Keratinocyte (primary cell): Measurements from ENCODE around the gene HOXD11. TPM values are rescaled to one million over a fixed set of nuclear protein-coding genes. Genes with fewer than 3 reads are reported as not detected.
A peak's percentile ranks its signal among the peaks of the same experiment; 100 is the strongest.

Experiments
- DNase-seq: peaks from one replicate; pipeline ENCODE4 v3.0.0-alpha.2; 2011; ENCODE audit warnings: low read depth, missing footprints, low spot score
- FAIRE-seq: peaks from 2 replicates; lab custom pipeline; 2011; peaks lifted over from hg19 to GRCh38; lab: Jason Lieb, UNC
- H2AFZ ChIP-seq: 2 replicates; pipeline ENCODE4 v1.6.0; 2012; ENCODE audit warnings: low read length, control low read depth, inconsistent platforms; ENCODE audit not compliant: control insufficient read depth
- H3K27ac ChIP-seq: 2 replicates; pipeline ENCODE4 v1.5.1; 2011; ENCODE audit warnings: low read length; ENCODE audit not compliant: control insufficient read depth, insufficient read depth
- H3K27me3 ChIP-seq: 3 replicates; pipeline ENCODE4 v1.6.0; 2011; ENCODE audit warnings: low read length; ENCODE audit not compliant: control insufficient read depth, insufficient read depth; ENCODE audit errors: extremely low read depth
- H3K36me3 ChIP-seq, 2 experiments: 2 replicates in 1 of 2; 3 replicates in 1 of 2; pipeline ENCODE4 v1.5.1; 2011; ENCODE audit warnings: low read length in 2 of 2, mild to moderate bottlenecking in 1 of 2; ENCODE audit not compliant: control insufficient read depth in 2 of 2, insufficient read depth in 2 of 2; ENCODE audit errors: extremely low read depth in 1 of 2
- H3K4me1 ChIP-seq: 3 replicates; pipeline ENCODE4 v1.5.1; 2011; ENCODE audit warnings: low read length; ENCODE audit not compliant: control insufficient read depth, insufficient read depth; ENCODE audit errors: extremely low read depth
- H3K4me2 ChIP-seq: 3 replicates; pipeline ENCODE4 v1.6.0; 2011; ENCODE audit warnings: low read depth, low read length; ENCODE audit not compliant: control insufficient read depth, insufficient read depth; ENCODE audit errors: extremely low read depth
- H3K4me3 ChIP-seq, 3 experiments: fragments of 200-600 bp in 1 of 3; sonication (generic) in 1 of 3; 2 replicates in 2 of 3; 3 replicates in 1 of 3; pipeline ENCODE4 v1.5.1; 2011 to 2016; ENCODE audit warnings: low read length in 3 of 3, mild to moderate bottlenecking in 3 of 3, control low read depth in 2 of 3, inconsistent platforms in 1 of 3, low read depth in 1 of 3, mixed read lengths in 1 of 3, mixed run types in 1 of 3, moderate library complexity in 1 of 3; ENCODE audit not compliant: control insufficient read depth in 2 of 3, insufficient read depth in 2 of 3; ENCODE audit errors: extremely low read depth in 1 of 3
- H3K79me2 ChIP-seq: 2 replicates; pipeline ENCODE4 v1.6.0; 2012; ENCODE audit warnings: low read length; ENCODE audit not compliant: control insufficient read depth, insufficient read depth
- H3K9ac ChIP-seq: 3 replicates; pipeline ENCODE4 v1.6.0; 2011; ENCODE audit warnings: low read length; ENCODE audit not compliant: control insufficient read depth, insufficient read depth; ENCODE audit errors: extremely low read depth
- H3K9me1 ChIP-seq: 3 replicates; pipeline ENCODE4 v1.6.0; 2011; ENCODE audit warnings: low read length; ENCODE audit not compliant: control insufficient read depth, insufficient read depth; ENCODE audit errors: extremely low read depth
- H3K9me3 ChIP-seq: 2 replicates; pipeline ENCODE4 v1.5.1; 2012; ENCODE audit warnings: low read depth, low read length; ENCODE audit not compliant: control insufficient read depth
- H4K20me1 ChIP-seq: 3 replicates; pipeline ENCODE4 v1.6.0; 2011; ENCODE audit warnings: low read length; ENCODE audit not compliant: control insufficient read depth, insufficient read depth; ENCODE audit errors: extremely low read depth
- EZH2 ChIP-seq: IDR thresholded peaks from one replicate; pipeline ENCODE4 v1.6.1; 2012; ENCODE audit warnings: inconsistent platforms, mild to moderate bottlenecking, low read length, moderate library complexity
- dilution Hi-C: fragments of 300-500 bp; cut with MboI; formaldehyde crosslinking; loops from one replicate; pipeline ENCODE4 v1.7.0; 2020; ENCODE audit warnings: low sequenced_read_pairs; ENCODE audit not compliant: extremely low pct_ligation_motif_present
- polyA plus RNA-seq, 5 experiments: library from polyadenylated mRNA; depleted of rRNA in 3 of 5; stranded (reverse) in 3 of 5; stranded (forward) in 1 of 5; unstranded in 1 of 5; fragments of >200 nt; gene quantifications; 1 replicate in 1 of 5; 2 replicates in 3 of 5; 3 replicates in 1 of 5; pipeline versions ENCODE4 v1.2.1 to v1.2.3, GENCODE V29; 2011 to 2012; ENCODE audit warnings: missing spikeins in 2 of 5, low read depth in 1 of 5, low replicate concordance in 1 of 5
- TF ChIP-seq, protein P1 (sequence below), 3 experiments: IDR thresholded peaks in 1 of 3; conservative IDR thresholded peaks in 1 of 3; optimal IDR thresholded peaks in 1 of 3; 2 replicates in 2 of 3; 3 replicates in 1 of 3; pipeline versions ENCODE3 to v1.5.1; 2011; ENCODE audit warnings: low read length in 3 of 3, mild to moderate bottlenecking in 3 of 3, moderate library complexity in 2 of 3, control low read depth in 1 of 3, inconsistent platforms in 1 of 3; ENCODE audit not compliant: insufficient read depth in 2 of 3; ENCODE audit errors: extremely low read depth in 1 of 3

The HOXD11 gene
- polyA plus RNA-seq, 1 donor (not counting 4 experiments of a cell fraction or from before 2014, with no cell fraction given), result not detected

DNA sequence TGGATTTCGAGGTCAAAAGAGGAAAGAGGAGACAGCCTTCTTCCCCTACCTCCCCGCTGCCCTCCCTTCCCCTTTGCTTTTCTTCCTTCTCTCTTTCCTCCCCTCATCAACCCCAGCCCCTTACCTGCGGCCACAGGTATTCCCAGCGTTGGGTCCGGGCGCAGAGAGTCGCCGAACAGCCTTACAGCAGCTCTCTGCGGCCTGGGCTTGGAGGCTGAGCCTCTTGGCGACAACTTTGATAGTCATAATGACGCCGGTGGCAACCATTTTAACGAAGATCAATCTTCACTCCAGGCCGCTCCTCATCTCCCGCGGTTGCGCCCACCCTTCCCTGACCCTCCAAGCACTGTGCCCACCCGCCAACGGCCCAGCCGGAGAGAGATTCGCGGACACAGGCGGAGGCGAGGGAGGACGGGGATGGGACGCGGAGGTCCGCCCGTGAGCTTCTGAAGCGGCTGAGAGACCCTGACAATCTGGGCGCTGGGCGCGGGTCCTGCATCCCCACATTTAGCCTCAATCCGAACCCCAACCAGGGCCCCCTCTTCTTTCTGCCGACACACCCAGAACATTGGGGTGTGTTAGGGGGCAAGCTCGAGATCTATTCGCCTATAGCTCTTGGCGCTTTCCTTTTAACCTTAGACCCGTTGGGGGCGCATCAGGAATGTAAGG is 21.8 kb upstream of the HOXD11 start:
- dilution Hi-C loops, result no loop called here
- Histone ChIP-seq H3K4me1 (no peaks in the 10 kb centered on the region), H3K27me3 (peaks cover 100% of the 10 kb centered on the region), H3K27ac (no peak overlapping the region), H3K36me3 (no peaks in the 10 kb centered on the region), H3K9ac (no peak overlapping the region), H3K9me3 (peaks cover 16% of the 10 kb centered on the region), H4K20me1 (no peaks in the 10 kb centered on the region), H2AFZ (no peak overlapping the region), H3K9me1 (no peaks in the 10 kb centered on the region), H3K79me2 (no peaks in the 10 kb centered on the region), H3K4me3 (no peak overlapping the region), H3K4me2 (no peak overlapping the region)
- FAIRE-seq, result no peak
- TF ChIP-seq, protein P1, sequence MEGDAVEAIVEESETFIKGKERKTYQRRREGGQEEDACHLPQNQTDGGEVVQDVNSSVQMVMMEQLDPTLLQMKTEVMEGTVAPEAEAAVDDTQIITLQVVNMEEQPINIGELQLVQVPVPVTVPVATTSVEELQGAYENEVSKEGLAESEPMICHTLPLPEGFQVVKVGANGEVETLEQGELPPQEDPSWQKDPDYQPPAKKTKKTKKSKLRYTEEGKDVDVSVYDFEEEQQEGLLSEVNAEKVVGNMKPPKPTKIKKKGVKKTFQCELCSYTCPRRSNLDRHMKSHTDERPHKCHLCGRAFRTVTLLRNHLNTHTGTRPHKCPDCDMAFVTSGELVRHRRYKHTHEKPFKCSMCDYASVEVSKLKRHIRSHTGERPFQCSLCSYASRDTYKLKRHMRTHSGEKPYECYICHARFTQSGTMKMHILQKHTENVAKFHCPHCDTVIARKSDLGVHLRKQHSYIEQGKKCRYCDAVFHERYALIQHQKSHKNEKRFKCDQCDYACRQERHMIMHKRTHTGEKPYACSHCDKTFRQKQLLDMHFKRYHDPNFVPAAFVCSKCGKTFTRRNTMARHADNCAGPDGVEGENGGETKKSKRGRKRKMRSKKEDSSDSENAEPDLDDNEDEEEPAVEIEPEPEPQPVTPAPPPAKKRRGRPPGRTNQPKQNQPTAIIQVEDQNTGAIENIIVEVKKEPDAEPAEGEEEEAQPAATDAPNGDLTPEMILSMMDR (optimal IDR thresholded peaks at IDR 0.05 in 1 of 3, IDR thresholded peaks at IDR 0.05 in 1 of 3, conservative IDR thresholded peaks at IDR 0.05 in 1 of 3; ENCODE audit: extremely low read depth in 1 of 3, insufficient read depth in 2 of 3, low read length in 3 of 3), result no peak
- peak; percentile 67 for TF ChIP-seq EZH2
- DNase-seq, result no peak

DNA sequence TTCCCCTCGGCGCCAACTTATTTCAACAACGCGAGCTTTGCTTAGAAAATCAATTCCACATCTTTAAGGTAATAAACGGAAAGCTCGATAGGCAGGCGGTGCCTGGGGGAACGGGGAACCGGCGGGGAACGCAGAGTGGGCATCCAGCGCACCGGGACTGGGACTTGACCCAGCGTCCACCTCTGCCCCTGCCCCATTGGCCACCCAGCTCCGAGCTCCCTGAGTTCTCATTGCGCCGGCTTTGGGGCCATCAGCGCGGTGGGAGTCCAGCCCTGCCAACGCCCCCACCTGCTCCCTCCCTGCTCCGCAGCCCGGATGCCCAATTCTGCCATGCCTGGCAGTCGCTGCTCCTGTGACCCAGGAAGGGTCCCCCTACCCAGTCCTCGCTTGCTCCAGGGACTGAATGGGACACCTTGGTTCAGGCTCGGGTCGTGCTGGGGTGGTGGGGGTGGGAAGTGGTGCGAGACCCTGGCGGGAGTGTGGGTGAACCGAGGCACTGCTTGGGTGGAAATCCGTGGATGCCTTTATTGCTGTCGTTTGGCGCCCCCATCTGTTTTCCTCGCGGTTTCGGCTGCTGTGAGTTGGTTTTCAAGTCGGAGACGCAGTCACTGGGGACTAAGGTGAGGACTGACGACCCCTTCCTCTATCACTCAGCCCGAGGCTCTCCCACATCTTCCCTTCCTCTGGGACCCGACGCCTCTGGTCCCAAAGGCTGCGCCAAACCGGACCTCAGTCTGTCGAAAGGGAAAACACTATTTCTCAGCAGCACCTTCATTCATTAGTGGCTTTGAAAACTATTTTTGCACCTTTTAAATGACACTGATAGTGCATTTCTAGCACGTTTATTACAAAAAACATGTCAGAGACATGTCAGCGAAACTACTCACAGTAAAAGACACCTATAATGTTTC is 21.0 kb upstream of the HOXD11 start:
- Histone ChIP-seq H3K9me3 (peaks cover 10% of the 10 kb centered on the region), H3K27ac (no peak overlapping the region), H3K4me2 (no peak overlapping the region), H2AFZ (no peak overlapping the region), H4K20me1 (peaks cover 2% of the 10 kb centered on the region), H3K9ac (no peak overlapping the region), H3K4me1 (no peaks in the 10 kb centered on the region), H3K27me3 (peaks cover 100% of the 10 kb centered on the region), H3K79me2 (no peaks in the 10 kb centered on the region), H3K36me3 (no peaks in the 10 kb centered on the region), H3K4me3 (no peak overlapping the region), H3K9me1 (no peaks in the 10 kb centered on the region)
- FAIRE-seq (no peak), DNase-seq (no peak)
- dilution Hi-C loops, result no loop called here
- no peak for TF ChIP-seq EZH2
- TF ChIP-seq, protein P1 (optimal IDR thresholded peaks at IDR 0.05 in 1 of 3, IDR thresholded peaks at IDR 0.05 in 1 of 3, conservative IDR thresholded peaks at IDR 0.05 in 1 of 3; ENCODE audit: extremely low read depth in 1 of 3, insufficient read depth in 2 of 3, low read length in 3 of 3), result peak; percentile 42 to 77 (median 69)
